ENCODE measurements around the gene RUNX2. TPM values are rescaled to one million over a fixed set of nuclear protein-coding genes. Genes with fewer than 3 reads are reported as not detected.

Gene RUNX2
- total RNA-seq, 1 experiment from 2014 or later, result 7.0 TPM

- Histone ChIP-seq H3K4me3 (ENCODE audit: low read depth in 2 of 2, low read length in 2 of 2) (peak overlapping the region in 1 of 2 experiments; percentile 38; a peak in 2 of 4 replicates), H3K27ac (ENCODE audit: low read length) (peak overlapping the region; percentile 96), H3K4me1 (ENCODE audit: control insufficient read depth, insufficient read depth, low read length) (peaks cover 54% of the 10 kb centered on the region), H3K36me3 (ENCODE audit: control insufficient read depth, insufficient read depth, low read length) (no peaks in the 10 kb centered on the region), H3K9me3 (ENCODE audit: control insufficient read depth, insufficient read depth, low read depth, low read length) (no peaks in the 10 kb centered on the region), H3K27me3 (ENCODE audit: control insufficient read depth, insufficient read depth, low read length) (no peaks in the 10 kb centered on the region)
- CTCF ChIA-PET, result no interaction called here
- intact Hi-C loops (cut with micrococcal nuclease; ENCODE audit: unreplicated experiment) (no loop called here), in situ Hi-C loops (cut with HindIII; ENCODE audit: low pct_unique_long_range_greater_than_20kb, low sequenced_read_pairs) (no loop called here)
- ATAC-seq, result peak; percentile 97
- POLR2A ChIA-PET, result interaction anchor here (0.7 kb wide), 1 partner anchor 83 kb away, joined by 4 read pairs; no protein-coding TSS in a partner anchor
- BruUV-seq (replicated peaks), result no TSS peak
- peak; percentile 99 for DNase-seq (ENCODE audit: low read depth, low spot score)
- no peak for TF ChIP-seq REST (IDR thresholded peaks at IDR 0.05; ENCODE audit: insufficient read depth in 1 of 2, low read depth in 2 of 2, low read length in 1 of 2)
- TF ChIP-seq SIN3A (IDR thresholded peaks at IDR 0.05; ENCODE audit: borderline replicate concordance, insufficient read depth, low read depth, low read length), result peak; percentile 92
- TF ChIP-seq, protein P1, sequence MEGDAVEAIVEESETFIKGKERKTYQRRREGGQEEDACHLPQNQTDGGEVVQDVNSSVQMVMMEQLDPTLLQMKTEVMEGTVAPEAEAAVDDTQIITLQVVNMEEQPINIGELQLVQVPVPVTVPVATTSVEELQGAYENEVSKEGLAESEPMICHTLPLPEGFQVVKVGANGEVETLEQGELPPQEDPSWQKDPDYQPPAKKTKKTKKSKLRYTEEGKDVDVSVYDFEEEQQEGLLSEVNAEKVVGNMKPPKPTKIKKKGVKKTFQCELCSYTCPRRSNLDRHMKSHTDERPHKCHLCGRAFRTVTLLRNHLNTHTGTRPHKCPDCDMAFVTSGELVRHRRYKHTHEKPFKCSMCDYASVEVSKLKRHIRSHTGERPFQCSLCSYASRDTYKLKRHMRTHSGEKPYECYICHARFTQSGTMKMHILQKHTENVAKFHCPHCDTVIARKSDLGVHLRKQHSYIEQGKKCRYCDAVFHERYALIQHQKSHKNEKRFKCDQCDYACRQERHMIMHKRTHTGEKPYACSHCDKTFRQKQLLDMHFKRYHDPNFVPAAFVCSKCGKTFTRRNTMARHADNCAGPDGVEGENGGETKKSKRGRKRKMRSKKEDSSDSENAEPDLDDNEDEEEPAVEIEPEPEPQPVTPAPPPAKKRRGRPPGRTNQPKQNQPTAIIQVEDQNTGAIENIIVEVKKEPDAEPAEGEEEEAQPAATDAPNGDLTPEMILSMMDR (IDR thresholded peaks at IDR 0.05), result no peak
- peak; percentile 89; the same call in 1 of the 2 replicates for TF ChIP-seq POLR2AphosphoS5 (IDR thresholded peaks at IDR 0.05; ENCODE audit: low read depth, low read length)
- TF ChIP-seq TCF7L2 (IDR thresholded peaks at IDR 0.05; ENCODE audit: low read depth, low read length), result peak; percentile 54; the same call in 1 of the 2 replicates
Observed at GRCh38 chr6:45445749-45446549, 117.8 kb downstream of the RUNX2 start.

DNA sequence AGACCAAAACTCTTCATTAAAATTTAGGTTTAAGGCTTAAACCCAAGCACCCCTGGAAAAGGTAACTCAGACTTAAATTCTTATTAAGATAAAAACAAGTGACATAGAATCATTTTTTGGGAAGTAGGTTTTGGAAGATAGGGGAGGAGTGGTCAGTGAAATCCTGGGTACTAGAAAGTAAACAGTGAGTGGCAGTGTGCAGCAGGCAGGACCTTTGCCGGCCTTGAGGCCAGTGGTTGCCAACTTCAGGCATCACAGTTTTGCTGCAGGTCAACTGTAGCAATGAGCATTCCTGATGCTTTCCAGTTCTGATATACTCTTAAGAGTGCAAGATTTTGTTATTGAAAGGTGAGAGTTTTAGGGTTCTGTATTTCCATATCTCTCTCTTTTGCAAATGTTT is 118.9 kb downstream of the RUNX2 start:
- ChIA-PET POLR2A (no interaction called here), CTCF (no interaction called here)
- intact Hi-C loops (cut with micrococcal nuclease; ENCODE audit: unreplicated experiment), result no loop called here
- H3K9me3 ChIP-seq (ENCODE audit: control insufficient read depth, insufficient read depth, low read depth, low read length), result no peaks in the 10 kb centered on the region
- no peak for ATAC-seq
- in situ Hi-C loops (cut with HindIII; ENCODE audit: low pct_unique_long_range_greater_than_20kb, low sequenced_read_pairs), result no loop called here
- no peaks in the 10 kb centered on the region for H3K27me3 ChIP-seq (ENCODE audit: control insufficient read depth, insufficient read depth, low read length)
- H3K27ac ChIP-seq (ENCODE audit: low read length), result peak overlapping the region; percentile 96
- TF ChIP-seq REST (IDR thresholded peaks at IDR 0.05; ENCODE audit: insufficient read depth in 1 of 2, low read depth in 2 of 2, low read length in 1 of 2), result no peak
- TF ChIP-seq, protein P1 (IDR thresholded peaks at IDR 0.05), result no peak
- no peak for TF ChIP-seq TCF7L2 (IDR thresholded peaks at IDR 0.05; ENCODE audit: low read depth, low read length)
- TF ChIP-seq POLR2AphosphoS5 (IDR thresholded peaks at IDR 0.05; ENCODE audit: low read depth, low read length), result no peak
- TF ChIP-seq SIN3A (IDR thresholded peaks at IDR 0.05; ENCODE audit: borderline replicate concordance, insufficient read depth, low read depth, low read length), result no peak
- H3K4me1 ChIP-seq (ENCODE audit: control insufficient read depth, insufficient read depth, low read length), result peaks cover 54% of the 10 kb centered on the region
- H3K36me3 ChIP-seq (ENCODE audit: control insufficient read depth, insufficient read depth, low read length), result no peaks in the 10 kb centered on the region
- H3K4me3 ChIP-seq (ENCODE audit: low read depth in 2 of 2, low read length in 2 of 2), result no peak overlapping the region
- DNase-seq (ENCODE audit: low read depth, low spot score), result no peak
- BruUV-seq (replicated peaks), result no TSS peak
